ENCODE measurements around the gene RICTOR.
"Not testable (repeated sequence)": the region's sequence is repeated elsewhere in the genome, so short reads cannot be mapped to it uniquely, and the experiment has no call there.

The RICTOR gene

GRCh38 chr5:39013938-39014337 lies 60.3 kb downstream of the RICTOR start (continued):
- TF ChIP-seq ZNF148 (tag by site-specific recombination; IDR thresholded peaks at IDR 0.05; ENCODE audit: borderline replicate concordance), result no peak
- no peak for TF ChIP-seq ZNF292 (tag by site-specific recombination; IDR thresholded peaks at IDR 0.05; ENCODE audit: borderline replicate concordance, low read depth)

- H3K27ac ChIP-seq (ENCODE audit: extremely low read depth, low read depth, low read length); H3K9me3 ChIP-seq (ENCODE audit: control insufficient read depth, insufficient read depth, low read depth, low read length); CTCF ChIA-PET; POLR2A ChIA-PET; H3K4me1 ChIP-seq (ENCODE audit: control insufficient read depth, insufficient read depth, low read length); H3K4me3 ChIP-seq (ENCODE audit: low read depth, low read length): not testable (repeated sequence)
- TF ChIP-seq ZNF585B (tag by site-specific recombination; IDR thresholded peaks at IDR 0.05), result peak; percentile 96
- peak; percentile 14 for TF ChIP-seq SETDB1 (IDR thresholded peaks at IDR 0.05; ENCODE audit: insufficient read length, low read length)
- H3K36me3 ChIP-seq (ENCODE audit: control insufficient read depth in 2 of 2, insufficient read depth in 1 of 2, low read length in 2 of 2), result peaks cover 0 to 16% of the 10 kb centered on the region in 2 experiments; a peak in 2 of 3 replicates
Measured at GRCh38 chr5:39010958-39011357, 63.2 kb downstream of the RICTOR start.

- no peak overlapping the region for H3K4me3 ChIP-seq (ENCODE audit: low read depth, low read length)
- no peak for TF ChIP-seq ZNF416 (tag by site-specific recombination; IDR thresholded peaks at IDR 0.05)
- TF ChIP-seq ZNF768 (tag by site-specific recombination; IDR thresholded peaks at IDR 0.05), result no peak
- TF ChIP-seq ZNF423 (tag by site-specific recombination; IDR thresholded peaks at IDR 0.05), result no peak
- no peak for TF ChIP-seq ZNF292 (tag by site-specific recombination; IDR thresholded peaks at IDR 0.05; ENCODE audit: borderline replicate concordance, low read depth)
- TF ChIP-seq PRDM4 (tag by site-specific recombination; IDR thresholded peaks at IDR 0.05), result no peak
- TF ChIP-seq ZNF704 (tag by site-specific recombination; IDR thresholded peaks at IDR 0.05), result no peak
- TF ChIP-seq TRIM28 (IDR thresholded peaks at IDR 0.05; ENCODE audit: borderline replicate concordance, low read length), result no peak
- no peak for TF ChIP-seq ZNF138 (tag by site-specific recombination; IDR thresholded peaks at IDR 0.05; ENCODE audit: borderline replicate concordance)
- no peak for TF ChIP-seq ZBTB7A (tag by site-specific recombination; IDR thresholded peaks at IDR 0.05; ENCODE audit: low read depth)
- TF ChIP-seq ZNF239 (tag by site-specific recombination; IDR thresholded peaks at IDR 0.05), result no peak
- no peak for TF ChIP-seq OVOL3 (tag by site-specific recombination; IDR thresholded peaks at IDR 0.05)
- TF ChIP-seq KLF9 (tag by site-specific recombination; IDR thresholded peaks at IDR 0.05; ENCODE audit: low read depth), result no peak
- TF ChIP-seq ZNF561 (tag by site-specific recombination; IDR thresholded peaks at IDR 0.05; ENCODE audit: borderline replicate concordance), result no peak
- TF ChIP-seq ZBTB6 (tag by site-specific recombination; IDR thresholded peaks at IDR 0.05), result no peak
- no peak for TF ChIP-seq MEIS1 (CRISPR knock-in tag; IDR thresholded peaks at IDR 0.05; ENCODE audit: borderline replicate concordance)
- TF ChIP-seq ZNF707 (tag by site-specific recombination; IDR thresholded peaks at IDR 0.05), result no peak
- TF ChIP-seq ZNF624 (tag by site-specific recombination; IDR thresholded peaks at IDR 0.05), result no peak
- no peak for TF ChIP-seq ZNF266 (tag by site-specific recombination; IDR thresholded peaks at IDR 0.05; ENCODE audit: low read depth)
- H3K36me3 ChIP-seq (ENCODE audit: control insufficient read depth in 2 of 2, insufficient read depth in 1 of 2, low read length in 2 of 2), result peaks cover 0 to 16% of the 10 kb centered on the region in 2 experiments; a peak in 2 of 3 replicates
- no peak overlapping the region for H3K27ac ChIP-seq (ENCODE audit: extremely low read depth, low read depth, low read length)
- no peaks in the 10 kb centered on the region for H3K4me1 ChIP-seq (ENCODE audit: control insufficient read depth, insufficient read depth, low read length)
- POLR2A ChIA-PET, result no interaction called here
- no peaks in the 10 kb centered on the region for H3K9me3 ChIP-seq (ENCODE audit: control insufficient read depth, insufficient read depth, low read depth, low read length)
- CTCF ChIA-PET, result interaction anchor here (0.6 kb wide), 1 partner anchor 97 kb away, joined by 4 read pairs; no protein-coding TSS in a partner anchor
Measured at GRCh38 chr5:39009981-39010380, 64.2 kb downstream of the RICTOR start.
